Keratinocyte (primary cell): ENCODE measurements around the gene SNCB.

ENCODE experiments used
- EZH2 ChIP-seq: IDR thresholded peaks from one replicate; pipeline ENCODE4 v1.6.1; 2012; ENCODE audit warnings: inconsistent platforms, mild to moderate bottlenecking, low read length, moderate library complexity
- TF ChIP-seq, protein P1 (sequence below), 3 experiments: IDR thresholded peaks in 1 of 3; conservative IDR thresholded peaks in 1 of 3; optimal IDR thresholded peaks in 1 of 3; 2 replicates in 2 of 3; 3 replicates in 1 of 3; pipeline versions ENCODE3 to v1.5.1; 2011; ENCODE audit warnings: low read length in 3 of 3, mild to moderate bottlenecking in 3 of 3, moderate library complexity in 2 of 3, control low read depth in 1 of 3, inconsistent platforms in 1 of 3; ENCODE audit not compliant: insufficient read depth in 2 of 3; ENCODE audit errors: extremely low read depth in 1 of 3

DNA sequence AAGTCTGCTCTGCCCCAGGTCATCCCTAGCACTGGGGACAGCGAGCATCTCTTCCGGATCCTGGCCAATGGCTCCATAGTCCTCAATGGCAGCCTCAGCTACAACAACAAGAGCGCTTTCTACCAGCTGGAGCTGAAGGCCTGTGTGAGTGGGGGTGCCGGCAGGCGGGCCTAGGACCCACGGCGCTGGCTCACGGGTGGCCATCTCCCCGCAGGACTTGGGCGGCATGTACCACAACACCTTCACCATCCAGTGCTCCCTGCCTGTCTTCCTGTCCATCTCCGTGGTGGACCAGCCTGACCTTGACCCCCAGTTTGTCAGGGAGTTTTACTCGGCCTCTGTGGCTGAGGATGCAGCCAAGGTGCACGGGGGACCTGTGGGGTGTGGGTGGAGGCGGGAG lies 55.3 kb downstream of the SNCB start:
- TF ChIP-seq, protein P1, sequence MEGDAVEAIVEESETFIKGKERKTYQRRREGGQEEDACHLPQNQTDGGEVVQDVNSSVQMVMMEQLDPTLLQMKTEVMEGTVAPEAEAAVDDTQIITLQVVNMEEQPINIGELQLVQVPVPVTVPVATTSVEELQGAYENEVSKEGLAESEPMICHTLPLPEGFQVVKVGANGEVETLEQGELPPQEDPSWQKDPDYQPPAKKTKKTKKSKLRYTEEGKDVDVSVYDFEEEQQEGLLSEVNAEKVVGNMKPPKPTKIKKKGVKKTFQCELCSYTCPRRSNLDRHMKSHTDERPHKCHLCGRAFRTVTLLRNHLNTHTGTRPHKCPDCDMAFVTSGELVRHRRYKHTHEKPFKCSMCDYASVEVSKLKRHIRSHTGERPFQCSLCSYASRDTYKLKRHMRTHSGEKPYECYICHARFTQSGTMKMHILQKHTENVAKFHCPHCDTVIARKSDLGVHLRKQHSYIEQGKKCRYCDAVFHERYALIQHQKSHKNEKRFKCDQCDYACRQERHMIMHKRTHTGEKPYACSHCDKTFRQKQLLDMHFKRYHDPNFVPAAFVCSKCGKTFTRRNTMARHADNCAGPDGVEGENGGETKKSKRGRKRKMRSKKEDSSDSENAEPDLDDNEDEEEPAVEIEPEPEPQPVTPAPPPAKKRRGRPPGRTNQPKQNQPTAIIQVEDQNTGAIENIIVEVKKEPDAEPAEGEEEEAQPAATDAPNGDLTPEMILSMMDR (optimal IDR thresholded peaks at IDR 0.05 in 1 of 3, IDR thresholded peaks at IDR 0.05 in 1 of 3, conservative IDR thresholded peaks at IDR 0.05 in 1 of 3; ENCODE audit: extremely low read depth in 1 of 3, insufficient read depth in 2 of 3, low read length in 3 of 3), result no peak
- no peak for TF ChIP-seq EZH2
